ENCODE measurements around the gene CHID1.

DNA sequence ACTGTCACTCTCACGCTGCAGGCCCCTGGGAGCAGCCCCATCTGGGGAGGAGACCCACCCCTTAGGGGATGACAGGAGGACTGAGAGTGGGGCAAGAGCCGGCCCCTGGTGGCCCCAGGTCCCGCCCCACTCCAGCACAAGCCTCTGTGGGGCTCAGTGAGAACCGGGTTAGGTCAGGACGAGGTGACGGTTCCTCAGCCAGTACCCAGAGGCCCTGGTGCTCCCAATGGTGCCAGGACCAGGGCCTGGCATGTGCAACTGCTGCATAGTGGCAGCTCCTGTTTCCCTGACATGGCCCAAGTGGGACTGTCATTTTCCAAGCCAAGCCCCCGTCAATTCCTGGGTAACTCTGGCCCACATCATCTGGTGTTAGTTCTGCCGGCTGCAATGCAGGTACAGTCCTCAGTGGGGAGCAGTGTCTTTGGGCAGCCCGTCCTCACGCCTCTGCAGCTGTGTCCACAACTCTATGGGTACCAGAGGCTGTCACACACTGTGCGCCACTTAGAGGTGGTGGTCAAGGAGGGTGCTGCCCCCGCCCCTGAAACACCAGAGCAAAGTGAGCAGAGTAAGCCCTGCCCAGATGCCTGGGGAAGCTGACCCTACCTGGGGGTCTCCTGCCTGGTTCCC lies 15.9 kb downstream of the CHID1 start:
- TF ChIP-seq, protein P1, sequence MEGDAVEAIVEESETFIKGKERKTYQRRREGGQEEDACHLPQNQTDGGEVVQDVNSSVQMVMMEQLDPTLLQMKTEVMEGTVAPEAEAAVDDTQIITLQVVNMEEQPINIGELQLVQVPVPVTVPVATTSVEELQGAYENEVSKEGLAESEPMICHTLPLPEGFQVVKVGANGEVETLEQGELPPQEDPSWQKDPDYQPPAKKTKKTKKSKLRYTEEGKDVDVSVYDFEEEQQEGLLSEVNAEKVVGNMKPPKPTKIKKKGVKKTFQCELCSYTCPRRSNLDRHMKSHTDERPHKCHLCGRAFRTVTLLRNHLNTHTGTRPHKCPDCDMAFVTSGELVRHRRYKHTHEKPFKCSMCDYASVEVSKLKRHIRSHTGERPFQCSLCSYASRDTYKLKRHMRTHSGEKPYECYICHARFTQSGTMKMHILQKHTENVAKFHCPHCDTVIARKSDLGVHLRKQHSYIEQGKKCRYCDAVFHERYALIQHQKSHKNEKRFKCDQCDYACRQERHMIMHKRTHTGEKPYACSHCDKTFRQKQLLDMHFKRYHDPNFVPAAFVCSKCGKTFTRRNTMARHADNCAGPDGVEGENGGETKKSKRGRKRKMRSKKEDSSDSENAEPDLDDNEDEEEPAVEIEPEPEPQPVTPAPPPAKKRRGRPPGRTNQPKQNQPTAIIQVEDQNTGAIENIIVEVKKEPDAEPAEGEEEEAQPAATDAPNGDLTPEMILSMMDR (IDR thresholded peaks at IDR 0.05): no peak
- no peak for TF ChIP-seq POLR2A (IDR thresholded peaks at IDR 0.05)

Measured in body of pancreas (tissue), 4 donors.